Astrocyte of the cerebellum (primary cell): ENCODE results near the gene CRTAP.
"Not testable (repeated sequence)": the region's sequence is repeated elsewhere in the genome, so short reads cannot be mapped to it uniquely, and the experiment has no call there.

Source experiments
- DNase-seq: peaks from one replicate; pipeline ENCODE4 v3.0.0-alpha.2; 2011; ENCODE audit warnings: low read depth
- H3K4me3 ChIP-seq: 2 replicates; pipeline ENCODE4 v1.5.1; 2011; ENCODE audit warnings: mild to moderate bottlenecking, low read depth, low read length, moderate library complexity
- in situ Hi-C: cut with HindIII; loops from 2 replicates; pipeline ENCODE4 v1.10.0; 2017; ENCODE audit warnings: low sequenced_read_pairs
- TF ChIP-seq, protein P1 (sequence below): IDR thresholded peaks from 2 replicates; pipeline ENCODE4 v1.5.1; 2012; ENCODE audit warnings: low read length, low read depth, moderate library complexity, mild to moderate bottlenecking; ENCODE audit errors: missing control alignments

The CRTAP gene

DNA sequence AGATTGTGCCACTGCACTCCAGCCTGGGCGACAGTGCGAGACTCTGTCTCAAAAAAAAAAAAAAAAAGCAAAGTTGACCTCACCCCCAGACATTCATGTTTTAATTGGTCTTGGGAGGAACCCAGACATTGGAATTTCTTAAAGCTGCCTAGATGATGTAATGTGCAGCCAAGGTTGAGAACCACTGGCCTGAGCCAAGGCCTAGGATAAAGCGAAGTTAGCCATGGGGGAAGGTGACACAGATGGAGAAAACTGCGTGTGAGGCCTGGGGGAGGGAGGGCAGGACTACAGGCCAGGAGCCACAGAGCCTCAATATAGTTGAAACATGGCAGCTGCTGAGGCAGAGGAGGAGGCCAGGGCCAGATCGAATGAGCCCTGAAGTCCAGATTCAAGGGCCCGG is 37.8 kb upstream of the CRTAP start:
- DNase-seq, result no peak
- in situ Hi-C loops, result no loop called here
- TF ChIP-seq, protein P1, sequence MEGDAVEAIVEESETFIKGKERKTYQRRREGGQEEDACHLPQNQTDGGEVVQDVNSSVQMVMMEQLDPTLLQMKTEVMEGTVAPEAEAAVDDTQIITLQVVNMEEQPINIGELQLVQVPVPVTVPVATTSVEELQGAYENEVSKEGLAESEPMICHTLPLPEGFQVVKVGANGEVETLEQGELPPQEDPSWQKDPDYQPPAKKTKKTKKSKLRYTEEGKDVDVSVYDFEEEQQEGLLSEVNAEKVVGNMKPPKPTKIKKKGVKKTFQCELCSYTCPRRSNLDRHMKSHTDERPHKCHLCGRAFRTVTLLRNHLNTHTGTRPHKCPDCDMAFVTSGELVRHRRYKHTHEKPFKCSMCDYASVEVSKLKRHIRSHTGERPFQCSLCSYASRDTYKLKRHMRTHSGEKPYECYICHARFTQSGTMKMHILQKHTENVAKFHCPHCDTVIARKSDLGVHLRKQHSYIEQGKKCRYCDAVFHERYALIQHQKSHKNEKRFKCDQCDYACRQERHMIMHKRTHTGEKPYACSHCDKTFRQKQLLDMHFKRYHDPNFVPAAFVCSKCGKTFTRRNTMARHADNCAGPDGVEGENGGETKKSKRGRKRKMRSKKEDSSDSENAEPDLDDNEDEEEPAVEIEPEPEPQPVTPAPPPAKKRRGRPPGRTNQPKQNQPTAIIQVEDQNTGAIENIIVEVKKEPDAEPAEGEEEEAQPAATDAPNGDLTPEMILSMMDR, result no peak
- no peak overlapping the region for H3K4me3 ChIP-seq

DNA sequence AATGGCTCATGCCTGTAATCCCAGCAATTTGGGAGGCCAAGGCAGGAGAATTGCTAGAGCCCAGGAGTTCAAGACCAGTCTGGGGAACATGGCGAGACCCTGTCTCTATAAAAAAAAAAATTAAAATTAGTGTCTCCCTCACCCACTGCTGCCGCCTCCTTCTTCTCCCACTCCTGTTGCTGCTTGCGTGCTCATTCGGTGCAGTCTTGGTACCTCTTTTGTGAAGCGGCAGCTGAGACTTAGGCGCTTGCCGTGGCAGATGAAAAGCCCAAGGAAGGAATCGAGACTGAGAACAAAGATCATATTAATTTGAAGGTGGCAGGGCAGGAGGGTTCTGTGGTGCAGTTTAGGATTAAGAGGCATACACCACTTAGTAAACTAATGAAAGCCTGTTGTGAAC is 36.9 kb upstream of the CRTAP start:
- no peak for DNase-seq
- no peak overlapping the region for H3K4me3 ChIP-seq
- TF ChIP-seq, protein P1, result no peak
- in situ Hi-C loops, result no loop called here

DNA sequence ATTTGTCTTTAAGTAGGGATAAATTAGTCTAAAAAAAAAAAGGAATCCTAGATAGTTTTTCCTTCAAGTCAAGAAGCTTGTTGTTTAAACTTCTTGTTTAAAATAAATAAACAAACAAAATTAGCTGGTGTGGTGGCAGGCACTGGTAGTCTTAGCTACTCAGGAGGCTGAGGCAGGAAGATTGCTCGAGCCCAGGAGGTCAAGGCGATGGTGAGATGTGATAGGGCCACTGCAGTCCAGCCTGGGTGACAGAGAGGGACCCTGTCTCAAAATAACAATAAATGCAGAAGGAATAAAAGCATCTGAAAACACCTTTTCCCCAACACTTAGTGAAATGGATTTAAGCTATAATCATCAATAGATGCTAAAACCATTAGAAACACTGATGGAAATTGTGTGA is 35.8 kb upstream of the CRTAP start:
- no peak for DNase-seq
- in situ Hi-C loops, result no loop called here
- TF ChIP-seq, protein P1, result no peak
- H3K4me3 ChIP-seq, result no peak overlapping the region

DNA sequence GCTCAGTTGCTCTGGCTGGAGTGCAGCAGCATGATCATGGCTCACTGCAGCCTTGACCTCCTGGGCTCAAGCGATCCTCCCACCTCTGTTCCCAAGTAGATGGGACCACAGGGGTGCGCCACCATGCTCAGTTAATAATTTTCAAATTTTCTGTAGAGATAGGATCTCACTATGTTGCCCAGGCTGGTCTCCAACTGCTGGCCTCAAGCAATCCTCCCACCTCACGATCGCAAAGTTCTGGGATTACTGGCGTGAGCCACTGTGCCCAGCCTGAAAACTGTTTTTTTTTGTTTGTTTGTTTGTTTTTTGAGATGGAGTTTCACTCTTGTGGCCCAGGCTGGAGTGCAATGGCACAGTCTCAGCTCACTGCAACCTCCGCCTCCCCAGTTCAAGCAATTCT is 34.0 kb upstream of the CRTAP start:
- H3K4me3 ChIP-seq, in situ Hi-C loops: not testable (repeated sequence)

DNA sequence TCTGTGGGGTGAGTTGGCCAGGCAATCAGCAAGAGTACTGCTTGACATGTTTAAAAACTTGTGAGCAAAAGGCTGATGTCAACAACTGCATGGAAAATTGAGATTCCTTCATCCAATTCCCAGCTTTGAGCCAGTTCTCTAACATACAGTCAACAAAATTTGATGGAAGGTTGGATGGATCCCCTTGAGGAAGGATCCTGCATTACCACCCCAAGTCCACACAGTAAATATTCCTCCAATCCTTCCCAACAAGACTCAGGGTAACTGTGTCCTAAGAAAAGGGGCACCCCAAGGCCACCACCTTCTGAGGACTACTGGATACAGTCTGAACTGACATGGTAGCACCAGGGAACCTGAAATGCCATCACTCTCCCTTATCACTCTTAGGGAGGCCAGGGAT is 32.0 kb upstream of the CRTAP start:
- TF ChIP-seq, protein P1, result no peak
- in situ Hi-C loops, result no loop called here
- DNase-seq, result no peak
- no peak overlapping the region for H3K4me3 ChIP-seq

More for the DNA sequence above, 34.0 kb upstream of the CRTAP start:
- DNase-seq, result not testable (repeated sequence)

DNA sequence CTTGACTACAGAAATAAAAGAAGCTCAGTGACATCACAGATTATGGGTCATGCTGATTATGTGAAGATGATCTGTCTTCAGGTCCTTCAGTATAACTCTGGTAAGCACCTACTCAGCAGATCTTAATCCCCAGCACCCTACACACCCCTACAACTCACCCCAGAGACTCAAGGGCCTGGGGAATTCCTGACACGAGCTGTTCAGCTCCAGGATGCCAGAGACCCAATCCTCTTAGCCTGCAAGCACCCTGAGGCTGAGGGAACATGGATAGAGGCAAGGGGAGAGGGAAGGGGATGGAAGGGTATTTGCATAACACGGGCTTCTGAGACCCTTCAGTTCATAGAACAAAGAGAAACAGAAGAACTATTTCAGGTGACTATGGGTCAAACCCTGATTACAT is 29.9 kb upstream of the CRTAP start:
- no peak for DNase-seq
- TF ChIP-seq, protein P1, result no peak
- in situ Hi-C loops, result no loop called here
- H3K4me3 ChIP-seq, result no peak overlapping the region

DNA sequence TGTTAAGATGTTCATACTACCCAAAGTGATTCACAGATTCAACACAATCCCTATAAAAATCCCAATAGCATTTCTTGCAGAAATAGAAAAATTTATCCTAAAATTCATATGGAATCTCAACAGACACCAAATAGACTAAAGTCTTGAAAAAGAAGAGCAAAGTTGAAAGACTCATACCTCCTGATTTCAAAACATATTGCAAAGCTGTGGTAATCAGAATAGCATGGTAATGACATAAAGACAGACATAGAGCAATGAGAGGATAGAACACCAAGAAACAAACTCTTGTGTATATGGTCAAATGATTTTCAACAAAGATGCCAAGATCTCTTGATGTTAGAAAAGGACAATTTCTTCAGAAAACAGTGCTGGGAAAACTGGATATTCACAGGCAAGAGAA is 25.1 kb upstream of the CRTAP start:
- in situ Hi-C loops, result no loop called here

More for the DNA sequence above, 25.1 kb upstream of the CRTAP start:
- H3K4me3 ChIP-seq, result no peak overlapping the region
- TF ChIP-seq, protein P1, result no peak
- no peak for DNase-seq
